ENCODE measurements around the gene KRTAP5-10. TPM values are rescaled to one million over a fixed set of nuclear protein-coding genes. Genes with fewer than 3 reads are reported as not detected.
"Not testable (repeated sequence)": the region's sequence is repeated elsewhere in the genome, so short reads cannot be mapped to it uniquely, and the experiment has no call there.

Gene KRTAP5-10
- polyA plus RNA-seq, 3 donors: 0.10 to 0.22 TPM; not detected in 1

- DNase-seq: not testable (repeated sequence)
Measured at GRCh38 chr11:71540521-71541304, 24.6 kb upstream of the KRTAP5-10 start.

GRCh38 chr11:71542382-71542781 lies 23.0 kb upstream of the KRTAP5-10 start:
- DNase-seq: no peak

GRCh38 chr11:71542879-71543777 lies 22.2 kb upstream of the KRTAP5-10 start:
- DNase-seq: no peak

- no peak for DNase-seq
Measured at GRCh38 chr11:71543866-71544265, 21.5 kb upstream of the KRTAP5-10 start.

GRCh38 chr11:71544525-71545214 lies 20.7 kb upstream of the KRTAP5-10 start:
- DNase-seq: no peak

GRCh38 chr11:71545405-71545966 lies 19.9 kb upstream of the KRTAP5-10 start:
- no peak for DNase-seq

- DNase-seq: no peak
Measured at GRCh38 chr11:71548120-71548519, 17.2 kb upstream of the KRTAP5-10 start, which contains the start of gene KRTAP5-9. Gene KRTAP5-9, plus strand, starts transcription at chr11:71548420. Its CDS starts 238 bp downstream, at chr11:71548658.

- DNase-seq: no peak
Measured at GRCh38 chr11:71548716-71549151, 16.6 kb upstream of the KRTAP5-10 start.

- no peak for DNase-seq
Measured at GRCh38 chr11:71551711-71552110, 13.7 kb upstream of the KRTAP5-10 start.

- no peak for DNase-seq
Measured at GRCh38 chr11:71554996-71555395, 10.4 kb upstream of the KRTAP5-10 start.

- DNase-seq: no peak
Measured at GRCh38 chr11:71555508-71555907, 9.9 kb upstream of the KRTAP5-10 start.

- DNase-seq: no peak
Measured at GRCh38 chr11:71556018-71556417, 9.3 kb upstream of the KRTAP5-10 start.

- DNase-seq: no peak
Measured at GRCh38 chr11:71557257-71557656, 8.1 kb upstream of the KRTAP5-10 start.

GRCh38 chr11:71558996-71559395 lies 6.4 kb upstream of the KRTAP5-10 start:
- no peak for DNase-seq

- no peak for DNase-seq
Measured at GRCh38 chr11:71562120-71562519, 3.2 kb upstream of the KRTAP5-10 start.

GRCh38 chr11:71563406-71563805 lies 2.0 kb upstream of the KRTAP5-10 start:
- no peak for DNase-seq

GRCh38 chr11:71564430-71564829 lies 933 bp upstream of the KRTAP5-10 start:
- DNase-seq: no peak

GRCh38 chr11:71566081-71566620 lies 788 bp downstream of the KRTAP5-10 start:
- no peak for DNase-seq

GRCh38 chr11:71566626-71567599 lies 1.6 kb downstream of the KRTAP5-10 start:
- not testable (repeated sequence) for DNase-seq

- not testable (repeated sequence) for DNase-seq
Measured at GRCh38 chr11:71567633-71568032, 2.3 kb downstream of the KRTAP5-10 start.
